Omental fat pad (tissue), 4 donors: ENCODE results near the gene KRTAP4-4. TPM values are rescaled to one million over a fixed set of nuclear protein-coding genes. Genes with fewer than 3 reads are reported as not detected.
"Not testable (repeated sequence)": the region's sequence is repeated elsewhere in the genome, so short reads cannot be mapped to it uniquely, and the experiment has no call there.

Experiments
- ATAC-seq: fragments of 150-250 bp; one replicate; pipeline ENCODE4 v1.9.1; 2016; ENCODE audit warnings: mild to moderate bottlenecking, moderate library complexity; ENCODE audit not compliant: low FRiP score
- DNase-seq: peaks from one replicate; pipeline ENCODE4 v3.0.0-alpha.2; 2019; ENCODE audit warnings: low spot score
- CTCF ChIP-seq, 3 donors: fragments of 450-650 bp; IDR thresholded peaks; one replicate each; pipeline ENCODE4 v1.5.1; 2016 to 2017; ENCODE audit warnings: antibody characterized with exemption in 3 of 3, mild to moderate bottlenecking in 3 of 3, moderate library complexity in 2 of 3
- small RNA-seq: library from RNA; depleted of rRNA; stranded (forward); fragments of <200 nt; gene quantifications from one replicate; pipeline ENCODE3, GENCODE V24; 2016
- total RNA-seq, 4 donors: library from RNA; depleted of rRNA; stranded (reverse); fragments of >200 nt; gene quantifications; one replicate each; pipeline ENCODE4 v1.1.0, GENCODE V29; 2016

KRTAP4-4 gene
- total RNA-seq, 4 donors from 2014 or later = not detected

- ATAC-seq (no peak), DNase-seq (no peak)
- TF ChIP-seq CTCF (IDR thresholded peaks at IDR 0.05) = no peak
Measured at GRCh38 chr17:41118721-41119120, 41.8 kb downstream of the KRTAP4-4 start.

GRCh38 chr17:41117846-41118386 lies 42.6 kb downstream of the KRTAP4-4 start, which contains the start of gene KRTAP4-11:
TSS of gene KRTAP4-11 (minus strand) at chr17:41118373. CDS start at chr17:41118315, 58 bp downstream.
- not testable (repeated sequence) for ATAC-seq, DNase-seq

- ATAC-seq (no peak), DNase-seq (no peak)
- TF ChIP-seq CTCF (IDR thresholded peaks at IDR 0.05) = no peak
Measured at GRCh38 chr17:41116297-41116696, 44.3 kb downstream of the KRTAP4-4 start.

- no peak for TF ChIP-seq CTCF (IDR thresholded peaks at IDR 0.05)
- no peak for DNase-seq
- no peak for ATAC-seq
Measured at GRCh38 chr17:41111151-41111885, 49.2 kb downstream of the KRTAP4-4 start.

Small RNA genes within 50 kb of the gene (small RNA-seq; reads per million reads assigned to genes)
- not detected for gene KRTAP4-17P

Other genes with a start within 250 kb of the KRTAP4-4 start
- gene KRT23, start 223.1 kb downstream of the KRTAP4-4 start, total RNA-seq = 1 to 10 TPM in 1 of 4 donors, not detected in 3; 4.3 TPM
- gene KRT39, start 193.8 kb downstream of the KRTAP4-4 start, total RNA-seq = not detected
- gene KRT40, start 176.4 kb downstream of the KRTAP4-4 start, total RNA-seq = not detected
- gene KRTAP3-3, start 166.6 kb downstream of the KRTAP4-4 start, total RNA-seq = not detected
- gene KRTAP3-2, start 160.8 kb downstream of the KRTAP4-4 start, total RNA-seq = not detected
- gene KRTAP3-1, start 151.6 kb downstream of the KRTAP4-4 start, total RNA-seq = not detected
- not detected for gene KRTAP1-5, start 133.5 kb downstream of the KRTAP4-4 start, total RNA-seq
- gene KRTAP1-4, start 130.6 kb downstream of the KRTAP4-4 start, total RNA-seq = not detected
- gene KRTAP1-3, start 125.9 kb downstream of the KRTAP4-4 start, total RNA-seq = not detected
- not detected for gene KRTAP1-1, start 119.3 kb downstream of the KRTAP4-4 start, total RNA-seq
- gene KRTAP2-1, start 113.4 kb downstream of the KRTAP4-4 start, total RNA-seq = not detected
- not detected for gene KRTAP2-2, start 105.5 kb downstream of the KRTAP4-4 start, total RNA-seq
- gene KRTAP2-3, start 100.6 kb downstream of the KRTAP4-4 start, total RNA-seq = not detected
- gene KRTAP2-4, start 94.9 kb downstream of the KRTAP4-4 start, total RNA-seq = not detected
- gene KRTAP4-7, start 76.6 kb downstream of the KRTAP4-4 start, total RNA-seq = not detected
- gene KRTAP4-8, start 62.6 kb downstream of the KRTAP4-4 start, total RNA-seq = not detected
- gene KRTAP4-16, start 58.5 kb downstream of the KRTAP4-4 start, total RNA-seq = not detected
- gene KRTAP4-9, start 55.4 kb downstream of the KRTAP4-4 start, total RNA-seq = not detected
- not detected for gene KRTAP4-11, start 42.4 kb downstream of the KRTAP4-4 start, total RNA-seq
- not detected for gene KRTAP4-12, start 36.6 kb downstream of the KRTAP4-4 start, total RNA-seq
- gene KRTAP4-6, start 20.2 kb downstream of the KRTAP4-4 start, total RNA-seq = not detected
- not detected for gene KRTAP4-5, start 10.9 kb downstream of the KRTAP4-4 start, total RNA-seq
- gene KRTAP4-3, start 7.5 kb upstream of the KRTAP4-4 start, total RNA-seq = not detected
- not detected for gene KRTAP4-2, start 17.5 kb upstream of the KRTAP4-4 start, total RNA-seq
- gene KRTAP4-1, start 24.2 kb upstream of the KRTAP4-4 start, total RNA-seq = not detected
- gene KRTAP9-1, start 29.1 kb upstream of the KRTAP4-4 start, total RNA-seq = not detected
- not detected for gene KRTAP9-2, start 65.9 kb upstream of the KRTAP4-4 start, total RNA-seq
- gene KRTAP9-3, start 71.7 kb upstream of the KRTAP4-4 start, total RNA-seq = not detected
- not detected for gene KRTAP9-8, start 77.3 kb upstream of the KRTAP4-4 start, total RNA-seq
- not detected for gene KRTAP9-4, start 88.9 kb upstream of the KRTAP4-4 start, total RNA-seq
- gene KRTAP9-9, start 94.6 kb upstream of the KRTAP4-4 start, total RNA-seq = not detected
- gene KRTAP9-6, start 104.6 kb upstream of the KRTAP4-4 start, total RNA-seq = not detected
- gene KRTAP9-7, start 115.0 kb upstream of the KRTAP4-4 start, total RNA-seq = not detected
- gene KRTAP29-1, start 142.1 kb upstream of the KRTAP4-4 start, total RNA-seq = not detected
- not detected for gene KRTAP16-1, start 148.6 kb upstream of the KRTAP4-4 start, total RNA-seq
- not detected for gene KRTAP17-1, start 155.0 kb upstream of the KRTAP4-4 start, total RNA-seq
- gene KRT33A, start 190.1 kb upstream of the KRTAP4-4 start, total RNA-seq = not detected
- not detected for gene KRT33B, start 209.1 kb upstream of the KRTAP4-4 start, total RNA-seq
- gene KRT34, start 221.6 kb upstream of the KRTAP4-4 start, total RNA-seq = not detected
- gene KRT31, start 236.9 kb upstream of the KRTAP4-4 start, total RNA-seq = not detected